ENCODE data around the gene PACS1.

PACS1 gene

GRCh38 chr11:66047541-66048365 is 22.3 kb upstream of the PACS1 start:
- H3K27me3 ChIP-seq = peaks cover 42% of the 10 kb centered on the region
- H3K9me3 ChIP-seq = no peaks in the 10 kb centered on the region
- H3K27ac ChIP-seq = no peak overlapping the region
- TF ChIP-seq, protein P1, sequence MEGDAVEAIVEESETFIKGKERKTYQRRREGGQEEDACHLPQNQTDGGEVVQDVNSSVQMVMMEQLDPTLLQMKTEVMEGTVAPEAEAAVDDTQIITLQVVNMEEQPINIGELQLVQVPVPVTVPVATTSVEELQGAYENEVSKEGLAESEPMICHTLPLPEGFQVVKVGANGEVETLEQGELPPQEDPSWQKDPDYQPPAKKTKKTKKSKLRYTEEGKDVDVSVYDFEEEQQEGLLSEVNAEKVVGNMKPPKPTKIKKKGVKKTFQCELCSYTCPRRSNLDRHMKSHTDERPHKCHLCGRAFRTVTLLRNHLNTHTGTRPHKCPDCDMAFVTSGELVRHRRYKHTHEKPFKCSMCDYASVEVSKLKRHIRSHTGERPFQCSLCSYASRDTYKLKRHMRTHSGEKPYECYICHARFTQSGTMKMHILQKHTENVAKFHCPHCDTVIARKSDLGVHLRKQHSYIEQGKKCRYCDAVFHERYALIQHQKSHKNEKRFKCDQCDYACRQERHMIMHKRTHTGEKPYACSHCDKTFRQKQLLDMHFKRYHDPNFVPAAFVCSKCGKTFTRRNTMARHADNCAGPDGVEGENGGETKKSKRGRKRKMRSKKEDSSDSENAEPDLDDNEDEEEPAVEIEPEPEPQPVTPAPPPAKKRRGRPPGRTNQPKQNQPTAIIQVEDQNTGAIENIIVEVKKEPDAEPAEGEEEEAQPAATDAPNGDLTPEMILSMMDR (IDR thresholded peaks at IDR 0.05) = no peak
- no peaks in the 10 kb centered on the region for H3K36me3 ChIP-seq
- no peak overlapping the region for H3K4me3 ChIP-seq (ENCODE audit: low read depth in 1 of 2, low read length in 1 of 2)
- peaks cover 15 to 18% of the 10 kb centered on the region in 2 experiments for H3K4me1 ChIP-seq (ENCODE audit: control insufficient read depth in 1 of 2, insufficient read depth in 1 of 2, low read depth in 1 of 2, low read length in 1 of 2)

- peaks cover 42% of the 10 kb centered on the region for H3K27me3 ChIP-seq
Observed at GRCh38 chr11:66048547-66049323, 21.3 kb upstream of the PACS1 start, which contains the start of gene GAL3ST3. Gene GAL3ST3, minus strand, starts transcription at chr11:66049161. Its CDS starts 3,746 bp downstream, at chr11:66045415.

GRCh38 chr11:66050581-66051231 is 19.4 kb upstream of the PACS1 start:
- peaks cover 42% of the 10 kb centered on the region for H3K27me3 ChIP-seq
- H3K9me3 ChIP-seq = no peaks in the 10 kb centered on the region
- peaks cover 19% of the 10 kb centered on the region for H3K36me3 ChIP-seq
- H3K4me3 ChIP-seq (ENCODE audit: low read depth in 1 of 2, low read length in 1 of 2) = no peak overlapping the region
- H3K27ac ChIP-seq = peak overlapping the region; percentile 84
- TF ChIP-seq, protein P1 (IDR thresholded peaks at IDR 0.05) = no peak
- H3K4me1 ChIP-seq (ENCODE audit: control insufficient read depth in 1 of 2, insufficient read depth in 1 of 2, low read depth in 1 of 2, low read length in 1 of 2) = peaks cover 19 to 23% of the 10 kb centered on the region in 2 experiments

More at GRCh38 chr11:66048547-66049323, 21.3 kb upstream of the PACS1 start, which contains the start of gene GAL3ST3:
- Histone ChIP-seq H3K9me3 (no peaks in the 10 kb centered on the region), H3K27ac (no peak within 1 kb of the TSS), H3K4me3 (ENCODE audit: low read depth in 1 of 2, low read length in 1 of 2) (no peak within 1 kb of the TSS), H3K4me1 (ENCODE audit: control insufficient read depth in 1 of 2, insufficient read depth in 1 of 2, low read depth in 1 of 2, low read length in 1 of 2) (peaks cover 23 to 25% of the 10 kb centered on the region in 2 experiments), H3K36me3 (peaks cover 6% of the 10 kb centered on the region)
- TF ChIP-seq, protein P1 (IDR thresholded peaks at IDR 0.05) = no peak

DNA sequence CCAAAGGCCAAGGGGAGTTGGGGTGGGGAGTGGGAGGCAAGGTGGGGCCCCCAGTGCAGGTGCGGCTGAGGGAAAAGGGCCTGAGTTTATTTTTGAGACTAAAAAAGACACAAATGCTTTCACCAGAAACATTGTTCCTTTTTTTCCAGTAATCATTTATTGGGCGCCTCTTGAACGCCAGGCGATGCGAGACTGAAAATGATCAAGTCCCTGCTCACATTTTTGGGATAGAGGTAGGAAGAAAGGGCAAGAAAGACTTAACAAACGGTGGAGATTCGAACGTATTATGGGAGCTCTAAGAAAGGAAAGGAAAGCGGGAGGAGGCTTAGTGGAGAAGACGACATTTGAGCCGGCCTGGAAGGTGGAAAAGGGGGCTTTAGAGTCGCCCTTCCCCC is 18.7 kb upstream of the PACS1 start:
- peaks cover 19 to 23% of the 10 kb centered on the region in 2 experiments for H3K4me1 ChIP-seq (ENCODE audit: control insufficient read depth in 1 of 2, insufficient read depth in 1 of 2, low read depth in 1 of 2, low read length in 1 of 2)
- H3K36me3 ChIP-seq = peaks cover 24% of the 10 kb centered on the region
- H3K9me3 ChIP-seq = no peaks in the 10 kb centered on the region
- TF ChIP-seq, protein P1 (IDR thresholded peaks at IDR 0.05) = no peak
- H3K27me3 ChIP-seq = peaks cover 37% of the 10 kb centered on the region
- H3K27ac ChIP-seq = peak overlapping the region; percentile 84
- H3K4me3 ChIP-seq (ENCODE audit: low read depth in 1 of 2, low read length in 1 of 2) = peak overlapping the region; percentile 70 to 91

All from neutrophil (primary cell).